SIG-M5 (cell line): ENCODE data around the gene PLXDC2.

Experiments used
- DNase-seq: peaks from one replicate; lab custom pipeline; 2025; lab: John Stamatoyannopoulos, UW

PLXDC2 gene

DNA sequence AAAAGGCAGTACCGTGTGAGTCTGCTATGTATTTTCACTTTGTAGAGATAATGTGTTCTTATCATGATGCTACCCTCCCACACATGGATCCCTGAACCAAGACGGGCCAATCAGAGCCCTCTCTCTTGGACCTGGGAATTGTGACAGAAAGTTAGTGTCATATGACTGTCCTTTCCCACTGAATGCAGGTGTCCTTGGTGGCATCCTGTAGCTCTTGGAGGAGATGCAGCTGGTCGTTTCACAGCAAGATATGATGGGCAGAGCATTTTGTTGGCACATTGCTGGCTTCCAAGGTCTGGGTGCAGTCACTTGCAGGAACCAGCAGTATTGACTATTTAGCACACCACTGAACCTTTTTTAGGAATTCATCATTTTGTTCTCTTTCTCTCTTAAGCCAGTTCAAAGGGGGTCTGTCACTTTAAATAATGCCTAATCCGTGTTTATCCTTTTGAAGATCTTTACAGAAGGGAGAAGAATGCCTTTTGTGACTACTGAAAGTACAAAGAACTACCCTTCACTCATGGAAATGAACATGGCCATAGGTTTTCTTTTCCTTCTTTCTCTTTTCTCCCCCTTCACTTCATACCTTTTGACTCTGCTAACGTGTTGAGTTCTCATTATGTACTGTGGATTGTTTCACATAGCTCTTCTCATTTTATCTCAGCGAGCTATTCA, 125.1 kb downstream of the PLXDC2 start:
- no peak for DNase-seq

DNA sequence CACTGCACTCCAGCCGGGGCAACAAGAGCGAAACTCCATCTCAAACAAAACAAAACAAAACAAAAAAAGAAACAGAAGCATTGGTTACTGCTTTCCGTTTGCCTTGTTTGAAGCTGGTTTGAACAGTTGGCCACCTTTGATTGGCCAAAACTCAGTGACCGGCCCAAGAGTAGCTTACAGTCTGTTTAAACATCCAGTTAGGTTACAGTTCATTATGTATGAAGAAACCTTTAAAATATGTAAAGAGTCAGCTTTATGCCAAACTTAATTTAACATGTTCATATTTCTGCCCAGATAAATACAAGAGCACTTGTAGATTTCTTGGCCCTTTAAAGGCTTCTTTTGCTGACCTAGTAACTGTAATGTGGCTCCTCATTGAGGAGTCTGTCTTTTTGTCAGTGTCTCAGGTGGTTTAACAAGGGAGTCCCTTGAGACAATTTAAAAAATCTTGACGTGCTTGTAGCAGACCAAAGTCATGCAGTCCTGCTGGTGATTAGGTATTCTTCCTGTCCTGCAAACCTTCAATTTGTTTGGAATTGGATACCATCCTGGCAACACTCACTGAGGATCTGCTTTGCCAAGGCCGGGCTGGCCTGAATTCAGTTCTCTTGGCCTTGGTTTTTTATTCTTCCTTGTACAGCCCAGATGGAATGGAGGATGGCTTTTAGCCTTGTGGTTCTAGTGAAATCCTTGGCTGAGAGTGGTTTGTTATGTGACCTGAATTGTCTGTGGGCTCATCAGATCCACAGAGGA, 128.9 kb downstream of the PLXDC2 start:
- DNase-seq: no peak

DNA sequence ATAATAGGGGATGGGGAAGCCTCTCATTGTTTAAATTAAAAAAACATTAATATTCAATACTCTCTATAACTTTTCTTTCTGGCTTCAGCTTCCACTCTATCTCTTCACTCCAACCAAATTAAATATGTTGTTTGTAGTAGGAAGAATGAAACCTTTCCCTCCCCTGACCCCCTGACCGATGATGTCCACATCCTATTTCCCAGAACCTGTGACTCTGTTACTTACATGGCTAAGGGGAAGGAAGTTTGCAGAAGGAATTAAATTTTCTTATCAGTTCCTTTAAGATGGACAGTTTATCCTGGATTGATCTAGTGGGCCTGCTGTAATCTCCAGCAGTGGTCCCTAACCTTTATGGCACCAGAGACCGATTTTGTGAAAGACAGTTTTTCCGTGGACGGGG, 130.0 kb downstream of the PLXDC2 start:
- DNase-seq: no peak

DNA sequence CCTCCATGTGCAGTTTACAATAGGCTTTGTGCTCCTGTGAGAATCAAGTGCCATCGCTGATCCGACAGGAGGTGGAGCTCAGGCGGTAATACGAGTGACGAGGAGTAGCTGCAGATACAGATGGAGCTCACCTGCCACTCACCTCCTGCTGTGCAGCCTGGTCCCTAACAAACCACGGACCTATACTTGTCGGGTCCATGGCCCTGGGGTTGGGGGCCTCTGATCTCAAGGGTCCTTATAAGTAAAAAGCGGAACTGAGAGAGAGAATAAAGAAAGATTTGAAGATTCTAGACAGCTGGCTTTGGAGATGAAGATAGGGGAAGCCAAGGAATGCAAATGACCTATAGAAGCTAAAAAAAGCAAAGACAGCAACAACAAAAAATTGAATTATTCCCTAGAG, 130.6 kb downstream of the PLXDC2 start:
- DNase-seq: no peak

DNA sequence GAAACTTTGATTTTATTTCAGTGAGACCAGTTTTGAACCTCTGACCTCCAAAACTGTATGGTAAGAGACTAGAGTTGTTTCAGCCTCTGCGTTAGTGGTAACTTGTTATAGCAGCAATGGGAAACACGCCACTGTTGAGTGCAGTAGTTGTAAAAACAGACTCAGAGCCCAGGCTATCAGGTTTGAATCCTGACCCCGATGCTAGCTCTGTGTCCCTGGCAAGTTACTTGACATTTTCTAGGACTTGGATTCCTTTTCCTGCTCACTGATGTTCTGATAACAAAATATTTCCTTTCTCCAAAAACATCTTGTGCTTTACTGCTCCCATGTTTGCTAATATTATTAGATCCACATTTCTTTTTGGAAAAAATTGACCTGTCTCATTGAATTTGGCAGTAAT, 131.0 kb downstream of the PLXDC2 start:
- DNase-seq: no peak

DNA sequence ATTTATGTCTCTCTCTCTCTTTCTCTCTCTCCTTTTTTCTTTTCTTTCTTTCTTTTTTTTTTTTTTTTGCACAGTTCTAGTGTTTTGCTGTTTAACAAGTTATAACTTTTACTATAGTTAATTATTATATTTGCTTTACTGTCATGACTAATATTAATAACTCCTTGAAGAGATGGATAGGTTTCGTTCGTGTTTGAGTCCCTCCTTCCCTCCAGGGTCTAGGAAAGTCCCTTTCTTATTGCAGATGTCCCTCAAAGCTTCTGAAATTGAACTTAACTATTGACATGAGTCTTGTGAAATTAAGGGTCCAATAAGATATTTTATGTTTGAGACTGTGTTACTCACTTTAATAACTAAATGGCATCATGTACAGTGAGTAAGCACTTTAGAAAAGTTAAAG, 131.4 kb downstream of the PLXDC2 start:
- no peak for DNase-seq

DNA sequence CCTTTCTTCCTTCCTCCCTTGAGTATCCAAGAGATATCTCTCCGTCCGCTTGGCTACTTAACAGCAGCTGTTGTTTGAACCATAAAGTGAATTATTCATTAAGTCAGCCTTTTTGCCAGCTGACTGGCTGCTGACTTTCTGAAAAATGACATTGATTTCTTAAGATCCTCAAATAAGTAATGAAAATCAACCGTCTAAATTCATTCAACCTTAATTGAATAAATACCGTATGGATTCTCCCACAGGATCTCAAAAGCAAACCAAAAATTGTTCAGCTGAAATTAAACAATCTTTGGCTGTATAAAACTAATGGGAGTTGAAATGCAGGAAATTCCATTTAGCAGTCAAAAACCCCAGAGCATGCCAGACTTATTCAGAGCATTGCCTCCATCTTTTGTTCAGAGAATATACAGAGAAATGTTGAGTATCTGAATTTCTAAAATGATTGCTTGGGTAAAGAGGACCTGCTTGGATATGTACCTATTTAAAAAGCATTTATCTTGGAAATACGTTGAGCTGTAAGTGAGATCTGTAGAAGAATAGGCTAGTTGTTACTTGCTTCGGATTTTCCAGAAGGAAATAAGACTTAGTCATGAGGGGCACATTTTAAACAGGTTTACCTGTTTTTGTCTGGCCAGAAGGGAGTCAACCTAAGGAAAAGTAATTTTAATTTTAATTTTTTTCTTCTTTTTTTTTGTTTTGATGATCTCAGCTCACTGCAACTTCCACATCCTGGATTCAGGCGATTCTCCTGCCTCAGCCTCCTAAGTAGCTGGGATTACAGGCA, 136.2 kb downstream of the PLXDC2 start:
- no peak for DNase-seq

DNA sequence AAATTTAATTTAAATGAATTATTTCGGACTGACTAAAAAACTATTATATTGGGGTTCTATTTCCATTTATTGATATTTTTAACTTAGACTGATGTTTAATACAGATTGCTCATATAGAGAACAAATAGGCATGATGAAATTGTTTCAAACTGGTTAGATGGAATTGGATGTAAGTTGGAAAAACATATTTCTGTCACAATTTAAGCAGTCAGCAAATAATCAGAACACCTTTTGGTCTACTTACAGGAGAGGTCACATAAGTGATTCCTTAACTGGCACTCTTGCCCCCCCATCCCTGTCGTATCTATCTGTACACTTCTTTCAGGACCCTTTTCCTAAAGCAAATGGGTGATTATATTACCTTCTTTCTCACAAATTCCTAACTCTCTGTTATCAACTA, 138.4 kb downstream of the PLXDC2 start:
- DNase-seq: no peak

DNA sequence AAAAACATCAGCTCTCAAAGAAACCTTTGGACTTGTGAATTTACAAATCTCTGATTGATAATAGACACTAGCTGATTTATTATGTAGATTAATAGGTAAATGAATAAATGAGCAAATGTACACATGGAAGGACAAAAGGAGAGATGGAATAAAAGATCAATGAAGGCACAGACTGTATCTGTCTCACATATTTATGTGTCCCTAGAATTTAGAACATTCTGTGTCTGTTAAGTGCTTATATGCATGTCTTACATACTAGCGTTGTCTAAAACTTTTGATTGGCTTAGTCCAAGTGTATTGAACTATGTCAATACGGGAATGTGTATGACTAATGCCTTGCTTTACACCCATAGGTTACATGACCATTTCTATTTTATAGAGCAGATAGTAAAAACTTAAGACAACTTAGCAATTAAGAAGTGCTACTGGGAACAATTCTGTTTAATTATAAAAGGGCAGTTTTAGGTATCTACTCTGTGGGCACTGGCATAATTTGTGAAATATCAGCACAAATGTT, 140.3 kb downstream of the PLXDC2 start:
- DNase-seq: no peak

DNA sequence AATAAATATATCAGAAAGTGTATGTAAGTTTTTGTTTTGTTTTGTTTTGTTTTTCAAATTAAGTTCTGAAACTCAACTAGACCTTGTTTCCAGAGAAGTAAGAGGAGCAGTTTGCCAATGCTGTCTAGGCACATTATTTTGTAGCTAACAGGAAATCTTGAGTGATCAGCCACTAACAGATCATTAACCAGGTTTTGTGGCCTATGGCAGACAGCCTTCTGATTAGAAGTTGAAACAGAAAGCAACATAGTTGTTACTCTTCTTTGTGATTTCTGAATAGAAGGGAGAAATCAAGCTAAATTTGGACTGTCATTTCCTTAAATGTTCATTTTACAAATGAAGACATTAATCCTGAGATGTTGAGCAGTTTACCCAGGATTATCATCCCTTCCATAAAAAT, 142.6 kb downstream of the PLXDC2 start:
- DNase-seq: no peak

DNA sequence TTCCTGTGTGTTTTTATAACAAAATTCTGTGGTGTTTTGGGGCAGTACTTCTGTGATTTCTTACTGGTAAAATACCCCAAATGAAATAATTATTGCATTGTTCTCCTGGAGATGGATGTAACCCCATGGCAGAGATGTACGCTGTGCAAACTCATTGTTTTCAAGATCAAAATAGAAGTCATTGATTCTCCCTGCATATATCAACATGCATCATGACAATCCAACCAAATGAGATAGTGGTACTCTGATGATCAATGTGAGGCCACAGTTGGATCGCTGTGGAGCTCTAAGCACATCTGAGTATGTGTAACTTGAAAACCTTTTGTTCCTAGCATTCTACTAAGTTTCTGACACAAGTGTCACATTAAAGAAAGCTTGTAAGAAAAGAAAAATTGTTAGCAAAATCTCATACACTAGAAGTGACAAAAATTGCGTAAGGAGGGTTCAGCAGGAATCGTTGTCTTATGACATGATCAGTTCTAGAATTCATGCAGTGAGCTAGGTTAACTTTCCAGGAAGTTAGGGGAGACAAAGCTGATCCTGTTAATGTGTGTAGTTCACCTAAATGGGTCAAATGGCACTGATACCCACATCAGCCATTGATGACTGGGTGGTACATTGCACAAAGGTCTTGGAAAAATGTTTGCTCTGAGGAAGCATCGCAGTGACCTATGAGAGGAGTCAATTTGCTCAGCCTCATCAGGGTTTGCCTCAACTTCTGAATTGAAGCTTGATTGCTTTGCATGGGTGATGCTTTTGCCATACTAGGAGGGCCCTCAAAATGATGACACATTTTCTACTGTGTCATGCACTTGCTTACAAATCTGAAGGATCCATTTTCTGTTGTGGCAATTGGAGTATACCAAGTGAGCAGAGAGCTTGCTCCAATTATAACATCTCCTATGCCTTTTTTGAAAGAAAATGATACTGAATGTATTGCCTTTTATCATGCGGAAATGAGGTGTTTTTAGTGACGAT, 145.1 kb downstream of the PLXDC2 start:
- no peak for DNase-seq

DNA sequence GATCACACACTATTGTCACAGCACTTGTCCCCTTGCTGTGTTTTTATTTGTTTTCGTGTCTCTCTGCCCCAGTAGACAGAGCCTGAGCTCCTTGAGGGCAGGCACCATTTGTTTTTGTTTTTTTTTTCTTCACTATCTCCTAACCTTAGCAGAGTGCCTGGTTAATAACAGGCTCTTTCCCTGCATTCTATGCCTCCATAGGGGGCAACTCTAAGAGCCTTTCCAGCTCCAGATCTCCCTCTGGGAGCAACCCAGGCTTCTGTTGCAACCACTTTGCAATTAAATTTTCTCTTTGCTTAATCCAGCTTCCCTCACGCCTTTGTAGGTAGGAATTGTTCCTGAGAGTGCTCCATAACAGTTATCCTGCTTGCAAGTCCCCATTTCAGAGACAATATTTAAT, 148.4 kb downstream of the PLXDC2 start:
- no peak for DNase-seq

DNA sequence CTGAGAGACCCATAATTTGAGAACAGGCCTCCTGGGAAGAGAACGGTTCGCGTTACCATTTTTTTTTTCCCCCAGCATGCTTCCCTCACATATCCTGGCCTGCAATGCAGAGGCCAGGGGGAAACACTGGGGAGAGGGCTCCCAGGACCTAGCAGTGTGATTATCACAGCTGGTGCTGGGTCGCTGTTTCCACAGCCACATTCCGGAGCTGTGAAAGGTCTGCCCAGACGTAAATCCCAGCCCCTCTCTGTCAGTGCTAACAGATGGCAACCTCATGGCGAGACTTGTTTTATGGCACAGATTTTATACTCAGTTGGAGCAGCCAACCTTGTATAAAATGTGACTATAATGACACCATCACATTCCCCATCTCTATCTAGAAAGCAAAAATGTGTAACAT, 150.5 kb downstream of the PLXDC2 start:
- DNase-seq: no peak

DNA sequence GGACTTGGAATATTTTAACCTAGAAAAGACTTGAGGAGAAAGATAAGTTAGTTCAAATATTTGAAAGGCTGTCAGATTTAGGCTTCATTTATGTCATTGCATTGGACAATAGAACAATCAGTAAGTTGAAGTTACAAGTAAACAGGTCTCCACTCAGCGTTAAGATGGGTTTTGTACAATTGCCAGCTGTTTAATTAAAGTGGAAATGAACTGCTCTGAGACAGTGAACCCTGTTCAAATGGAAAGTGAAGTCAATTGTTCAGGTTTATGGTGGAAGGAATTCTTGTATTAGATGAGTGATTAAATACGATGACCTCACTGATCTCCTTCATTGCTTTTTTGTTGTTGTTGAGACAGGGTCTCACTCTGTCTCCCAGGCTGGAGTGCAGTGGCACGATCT, 151.7 kb downstream of the PLXDC2 start:
- DNase-seq: no peak

DNA sequence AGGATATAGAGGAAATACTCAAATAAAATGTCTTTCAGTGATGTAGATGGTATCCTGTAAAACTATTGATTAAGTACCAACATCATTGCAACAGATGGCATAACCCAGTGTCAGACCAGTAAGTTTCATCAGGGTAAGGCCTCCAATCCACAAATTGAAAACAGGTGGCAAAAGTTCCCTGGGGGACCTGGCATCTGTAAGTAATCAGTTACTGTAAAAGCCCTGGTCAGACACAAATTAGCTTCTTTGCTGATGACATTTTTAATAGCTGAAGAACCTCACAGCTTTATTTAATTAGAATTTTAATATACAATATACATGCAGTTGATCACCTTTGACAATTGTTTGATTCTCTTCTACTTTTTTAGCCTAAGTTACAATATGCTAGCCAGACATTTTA, 152.5 kb downstream of the PLXDC2 start:
- no peak for DNase-seq

DNA sequence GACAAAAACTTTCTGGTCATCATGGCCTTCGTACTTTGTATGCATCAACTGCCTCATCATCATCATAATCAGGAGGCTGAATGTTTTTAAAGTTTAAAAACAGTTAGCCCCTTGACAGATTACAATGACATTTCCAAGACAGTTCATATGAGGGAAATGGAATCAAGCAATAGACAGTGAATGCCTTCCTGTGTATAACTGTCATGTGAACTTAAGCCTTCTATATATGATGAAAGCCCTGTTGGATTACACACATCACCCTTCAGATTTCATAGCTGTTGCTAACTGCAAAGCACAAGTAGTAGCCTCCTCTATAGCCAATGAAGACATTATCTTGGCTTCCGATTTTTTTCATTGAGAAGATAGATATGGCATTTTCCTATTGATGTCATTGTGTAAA, 154.0 kb downstream of the PLXDC2 start:
- DNase-seq: no peak

DNA sequence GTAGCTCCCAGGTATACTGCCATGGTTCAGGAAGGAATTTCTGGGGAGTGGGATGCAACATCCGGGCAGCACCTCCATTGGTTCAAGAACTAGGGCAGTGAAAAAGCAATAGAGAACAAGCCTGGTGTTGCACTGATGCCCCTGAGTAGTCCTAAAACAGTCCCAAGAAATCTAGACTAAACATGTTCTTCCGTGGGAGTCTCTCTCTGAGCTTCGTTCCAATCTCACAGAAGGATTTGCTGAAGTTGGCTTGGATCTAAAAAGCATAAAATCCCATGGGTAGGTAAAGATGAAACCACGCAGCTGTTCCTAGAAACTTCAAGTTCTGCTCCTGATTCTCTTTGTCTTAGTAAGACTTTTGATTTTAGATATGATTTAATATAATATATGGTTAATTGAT, 154.5 kb downstream of the PLXDC2 start:
- no peak for DNase-seq

DNA sequence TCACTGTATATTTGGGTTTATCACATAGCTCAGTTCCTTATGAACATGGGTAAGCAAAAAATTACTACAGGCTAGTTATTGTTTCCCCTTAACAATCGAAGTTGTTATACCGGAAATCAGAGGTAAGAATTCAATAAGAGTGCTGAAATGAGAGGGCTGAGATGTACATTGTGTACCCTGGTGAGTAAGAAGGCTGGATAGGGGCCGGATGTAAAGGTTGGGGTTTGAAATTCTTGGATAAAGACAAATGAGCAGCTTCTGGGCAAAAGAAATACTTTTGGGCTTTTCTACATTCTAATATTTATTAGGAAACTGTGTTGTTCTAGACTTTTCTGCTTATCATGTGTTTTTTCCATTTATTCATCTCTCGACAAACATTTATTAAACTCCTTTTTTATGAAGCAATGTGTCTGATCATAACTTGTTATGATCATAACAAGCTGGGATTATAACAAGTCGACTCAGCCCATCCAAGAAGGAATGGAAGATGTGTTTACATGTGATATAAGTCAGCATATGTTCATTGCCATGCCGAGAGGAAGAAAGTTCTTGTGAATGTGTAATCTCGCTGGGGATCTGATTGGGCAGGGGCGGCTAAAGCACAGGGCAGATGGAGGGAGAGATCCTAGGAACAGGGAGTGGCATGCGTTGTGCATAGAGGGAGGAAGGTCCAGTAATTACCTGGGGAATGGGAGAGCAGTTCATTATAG, 155.3 kb downstream of the PLXDC2 start:
- DNase-seq: no peak

DNA sequence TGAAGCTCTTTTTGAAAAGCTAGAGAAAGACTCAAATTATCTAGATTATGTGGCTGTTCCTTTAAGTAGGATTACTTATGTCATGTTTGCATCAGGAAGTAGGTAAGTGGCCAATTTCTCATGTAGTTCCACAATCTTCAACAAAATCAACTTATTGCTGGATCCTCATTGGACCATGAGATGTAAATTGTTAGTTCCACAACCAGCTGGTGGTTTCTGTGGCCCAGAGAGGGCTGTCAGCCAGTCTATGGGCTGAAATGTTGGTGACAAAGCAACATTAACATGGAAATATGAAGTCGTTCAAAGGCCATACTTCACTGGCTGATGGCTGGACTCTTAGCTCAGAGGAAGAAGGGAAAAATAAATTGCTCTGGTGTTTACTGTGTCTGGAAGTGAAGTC, 157.9 kb downstream of the PLXDC2 start:
- no peak for DNase-seq

DNA sequence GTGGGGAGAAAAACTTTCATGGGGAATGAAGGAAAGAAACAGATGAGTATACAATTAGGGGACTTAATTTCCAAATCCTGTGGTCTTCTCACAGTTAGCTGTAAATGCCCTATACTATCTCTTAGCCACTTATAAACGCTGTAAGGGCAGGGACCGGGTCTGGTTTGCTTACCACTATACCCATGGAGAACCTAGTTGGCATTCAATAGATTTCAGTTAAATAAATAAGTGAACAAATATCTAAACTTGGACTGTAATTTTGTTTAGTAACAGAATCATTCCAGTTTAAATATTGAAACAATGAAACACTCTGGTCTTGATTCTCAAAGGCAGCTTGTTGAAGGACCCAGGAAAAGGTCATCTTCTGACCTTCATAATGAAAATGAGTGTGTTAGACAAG, 158.3 kb downstream of the PLXDC2 start:
- DNase-seq: no peak

DNA sequence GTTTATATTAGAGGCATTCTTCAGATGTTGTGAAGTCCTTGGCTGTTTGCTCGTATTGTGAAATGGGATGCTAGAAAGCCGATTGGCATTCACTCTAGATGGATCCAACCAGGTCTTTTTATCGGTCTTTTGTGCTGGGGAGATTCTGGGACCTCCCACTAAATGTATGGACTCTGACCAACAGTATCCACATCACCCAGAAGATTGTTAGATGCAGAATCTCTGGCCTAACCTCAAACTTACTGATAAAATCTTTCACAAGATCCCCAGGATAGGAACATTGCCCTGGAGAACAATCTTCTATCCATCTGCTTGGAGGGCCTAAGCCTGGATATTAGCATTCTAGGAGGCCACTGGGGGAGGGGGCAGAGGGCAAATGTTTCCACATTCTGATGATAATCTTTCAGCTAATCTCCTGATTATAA, 160.9 kb downstream of the PLXDC2 start:
- no peak for DNase-seq
